ENCODE data around the gene RPTOR. TPM values are rescaled to one million over a fixed set of nuclear protein-coding genes. Genes with fewer than 3 reads are reported as not detected.

RPTOR gene
- total RNA-seq, 1 donor from 2014 or later: 53.7 TPM

GRCh38 chr17:80710714-80711302 lies 166.2 kb downstream of the RPTOR start:
- Mint-ChIP-seq H3K27me3 (ENCODE audit: low read depth) (no peaks in the 10 kb centered on the region), H3K36me3 (peaks cover 21% of the 10 kb centered on the region), H3K9me3 (peaks cover 3% of the 10 kb centered on the region), H3K4me1 (no peaks in the 10 kb centered on the region), H3K4me3 (no peak overlapping the region), H3K27ac (no peak overlapping the region)
- DNase-seq (ENCODE audit: low spot score in 2 of 2, unreplicated experiment in 2 of 2): no peak
- TF ChIP-seq CTCF (IDR thresholded peaks at IDR 0.05; ENCODE audit: unreplicated experiment): no peak

GRCh38 chr17:80712089-80712488 lies 167.5 kb downstream of the RPTOR start:
- Mint-ChIP-seq H3K4me1 (no peaks in the 10 kb centered on the region), H3K9me3 (peaks cover 11% of the 10 kb centered on the region), H3K27ac (no peak overlapping the region), H3K27me3 (ENCODE audit: low read depth) (no peaks in the 10 kb centered on the region), H3K4me3 (no peak overlapping the region), H3K36me3 (peaks cover 21% of the 10 kb centered on the region)
- no peak for DNase-seq (ENCODE audit: low spot score in 2 of 2, unreplicated experiment in 2 of 2)
- TF ChIP-seq CTCF (IDR thresholded peaks at IDR 0.05; ENCODE audit: unreplicated experiment): no peak

GRCh38 chr17:80712606-80713005 lies 168.0 kb downstream of the RPTOR start:
- H3K4me1 Mint-ChIP-seq: no peaks in the 10 kb centered on the region
- H3K27me3 Mint-ChIP-seq (ENCODE audit: low read depth): no peaks in the 10 kb centered on the region
- no peak overlapping the region for H3K4me3 Mint-ChIP-seq
- peaks cover 21% of the 10 kb centered on the region for H3K36me3 Mint-ChIP-seq
- no peak for DNase-seq (ENCODE audit: low spot score in 2 of 2, unreplicated experiment in 2 of 2)
- H3K27ac Mint-ChIP-seq: no peak overlapping the region
- peaks cover 11% of the 10 kb centered on the region for H3K9me3 Mint-ChIP-seq
- TF ChIP-seq CTCF (IDR thresholded peaks at IDR 0.05; ENCODE audit: unreplicated experiment): no peak

GRCh38 chr17:80716986-80717719 lies 172.5 kb downstream of the RPTOR start:
- H3K27ac Mint-ChIP-seq: no peak overlapping the region
- TF ChIP-seq CTCF (IDR thresholded peaks at IDR 0.05; ENCODE audit: unreplicated experiment): no peak
- peaks cover 5% of the 10 kb centered on the region for H3K36me3 Mint-ChIP-seq
- H3K4me1 Mint-ChIP-seq: peaks cover 4% of the 10 kb centered on the region
- H3K4me3 Mint-ChIP-seq: no peak overlapping the region
- H3K9me3 Mint-ChIP-seq: peaks cover 11% of the 10 kb centered on the region
- no peak for DNase-seq (ENCODE audit: low spot score in 2 of 2, unreplicated experiment in 2 of 2)
- H3K27me3 Mint-ChIP-seq (ENCODE audit: low read depth): no peaks in the 10 kb centered on the region

- peaks cover 4% of the 10 kb centered on the region for H3K4me1 Mint-ChIP-seq
- H3K36me3 Mint-ChIP-seq: peaks cover 5% of the 10 kb centered on the region
- DNase-seq (ENCODE audit: low spot score in 2 of 2, unreplicated experiment in 2 of 2): no peak
- no peaks in the 10 kb centered on the region for H3K27me3 Mint-ChIP-seq (ENCODE audit: low read depth)
- H3K4me3 Mint-ChIP-seq: no peak overlapping the region
- H3K27ac Mint-ChIP-seq: no peak overlapping the region
- peaks cover 11% of the 10 kb centered on the region for H3K9me3 Mint-ChIP-seq
- TF ChIP-seq CTCF (IDR thresholded peaks at IDR 0.05; ENCODE audit: unreplicated experiment): no peak
Measured at GRCh38 chr17:80717720-80718083, 173.1 kb downstream of the RPTOR start.

Data from mesothelial cell of epicardium (in vitro differentiated cells).